ENCODE results near the gene CGREF1. TPM values are rescaled to one million over a fixed set of nuclear protein-coding genes. Genes with fewer than 3 reads are reported as not detected.
"Not testable (repeated sequence)": the region's sequence is repeated elsewhere in the genome, so short reads cannot be mapped to it uniquely, and the experiment has no call there.

The CGREF1 gene
- total and polyA plus RNA-seq, 9 donors, result 7.9 to 23.9 (median 11.1) TPM

GRCh38 chr2:27115519-27115918, 3.4 kb downstream of the CGREF1 start:
- Histone ChIP-seq H3K4me1 (ENCODE audit: insufficient read depth) (peaks cover 4% of the 10 kb centered on the region), H3K4me3 (no peak overlapping the region), H3K9me3 (no peaks in the 10 kb centered on the region), H3K27me3 (no peaks in the 10 kb centered on the region), H3K27ac (no peak overlapping the region), H3K36me3 (no peaks in the 10 kb centered on the region)
- TF ChIP-seq EP300 (IDR thresholded peaks at IDR 0.05) (no peak), CTCF (IDR thresholded peaks at IDR 0.05) (no peak), POLR2A (IDR thresholded peaks at IDR 0.05) (no peak)
- WGBS, 3 donors, result 69 to 79% (median 78%) methylated on average over 2 of the region's 2 CpGs
- intact Hi-C loops (cut with DNase I), result no loop called here
- no peak for DNase-seq

GRCh38 chr2:27111392-27112078, 7.4 kb downstream of the CGREF1 start:
- intact Hi-C loops (cut with DNase I); H3K27ac ChIP-seq; DNase-seq; H3K27me3 ChIP-seq; H3K36me3 ChIP-seq; H3K4me1 ChIP-seq (ENCODE audit: insufficient read depth); H3K9me3 ChIP-seq; H3K4me3 ChIP-seq: not testable (repeated sequence)
- 93 to 94% (median 94%) methylated on average over 48 to 49 of the region's 49 CpGs for WGBS, 3 donors

- H3K9me3 ChIP-seq; intact Hi-C loops (cut with DNase I): not testable (repeated sequence)
- WGBS, 3 donors, result 81 to 83% (median 82%) methylated on average over 24 of the region's 24 CpGs
These were observed 8.2 kb downstream of the CGREF1 start for GRCh38 chr2:27110603-27111352.

GRCh38 chr2:27109083-27109482, 9.8 kb downstream of the CGREF1 start:
- WGBS, 3 donors, result 97 to 99% (median 98%) methylated on average over 3 of the region's 3 CpGs
- H3K4me3 ChIP-seq, result no peak overlapping the region
- no peaks in the 10 kb centered on the region for H3K4me1 ChIP-seq (ENCODE audit: insufficient read depth)
- no peaks in the 10 kb centered on the region for H3K27me3 ChIP-seq
- no peaks in the 10 kb centered on the region for H3K36me3 ChIP-seq
- no peaks in the 10 kb centered on the region for H3K9me3 ChIP-seq
- TF ChIP-seq EP300 (IDR thresholded peaks at IDR 0.05) (no peak), POLR2A (IDR thresholded peaks at IDR 0.05) (no peak), CTCF (IDR thresholded peaks at IDR 0.05) (no peak)
- intact Hi-C loops (cut with DNase I), result no loop called here
- no peak overlapping the region for H3K27ac ChIP-seq
- DNase-seq, result no peak

More at GRCh38 chr2:27110603-27111352, 8.2 kb downstream of the CGREF1 start:
- not testable (repeated sequence) for H3K4me1 ChIP-seq (ENCODE audit: insufficient read depth); DNase-seq; H3K27me3 ChIP-seq; H3K4me3 ChIP-seq; H3K36me3 ChIP-seq; H3K27ac ChIP-seq

- H3K27me3 ChIP-seq, result no peaks in the 10 kb centered on the region
- H3K36me3 ChIP-seq, result no peaks in the 10 kb centered on the region
- 77 to 89% (median 78%) methylated on average over 2 of the region's 2 CpGs for WGBS, 3 donors
- no peak overlapping the region for H3K4me3 ChIP-seq
- H3K4me1 ChIP-seq (ENCODE audit: insufficient read depth), result no peaks in the 10 kb centered on the region
- no peak for DNase-seq
- no peak for TF ChIP-seq EP300 (IDR thresholded peaks at IDR 0.05)
- no peak for TF ChIP-seq CTCF (IDR thresholded peaks at IDR 0.05)
- no peak for TF ChIP-seq POLR2A (IDR thresholded peaks at IDR 0.05)
- no peaks in the 10 kb centered on the region for H3K9me3 ChIP-seq
- no peak overlapping the region for H3K27ac ChIP-seq
- intact Hi-C loops (cut with DNase I), result no loop called here
These were observed 10.7 kb downstream of the CGREF1 start for GRCh38 chr2:27108221-27108620.
